Ammon's horn (tissue), 1 donor: ENCODE results near the gene GABRG1.

ENCODE experiments used
- DNase-seq: peaks from one replicate; pipeline ENCODE4 v3.0.0-alpha.2; 2016; ENCODE audit warnings: low spot score

The GABRG1 gene

DNA sequence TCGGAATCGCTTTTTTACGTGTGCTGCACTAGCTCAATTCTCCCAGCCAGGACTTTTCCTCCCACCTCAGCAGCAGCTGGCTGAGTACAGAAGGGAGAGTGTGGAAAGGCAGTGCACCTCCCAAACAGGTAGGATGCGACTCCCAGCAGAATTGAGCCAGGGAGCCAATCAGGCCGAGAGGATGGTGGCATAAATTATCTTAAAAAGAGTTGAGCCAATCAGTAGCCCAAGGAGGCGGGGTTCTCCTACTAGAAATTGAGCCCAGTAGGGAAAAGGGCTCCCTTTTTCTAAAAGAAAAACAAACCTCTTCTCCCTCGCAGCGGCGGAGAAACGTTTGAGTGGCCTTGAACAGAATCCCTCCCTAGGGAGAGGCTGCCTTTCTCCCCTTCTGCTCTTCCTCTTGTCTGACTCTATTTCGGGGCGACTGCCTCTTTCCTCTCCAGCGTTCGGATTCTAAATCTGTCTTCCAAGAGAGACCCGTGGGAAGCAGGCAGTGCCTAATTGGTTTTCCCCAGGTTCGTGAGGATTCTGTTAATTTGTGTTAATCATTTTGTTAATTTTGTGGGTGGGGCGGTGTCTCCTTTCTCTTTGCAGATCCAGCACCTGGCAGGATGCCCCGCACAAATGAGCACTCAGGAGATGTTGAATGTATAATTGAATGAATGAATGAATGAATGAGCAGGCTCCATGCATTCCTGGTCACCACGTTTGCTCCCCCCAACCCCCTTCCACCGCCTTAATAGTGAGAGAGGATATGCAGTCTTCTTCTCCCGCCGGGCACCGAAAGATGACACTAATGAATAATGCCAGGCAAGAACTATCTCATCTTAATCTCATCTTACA, at the start of gene GABRG1:
Gene GABRG1 (minus strand): TSS at position 142 of the 843 bp plus-strand sequence. CDS start 141 bp downstream, at position 1.
- peak; percentile 76 for DNase-seq

DNA sequence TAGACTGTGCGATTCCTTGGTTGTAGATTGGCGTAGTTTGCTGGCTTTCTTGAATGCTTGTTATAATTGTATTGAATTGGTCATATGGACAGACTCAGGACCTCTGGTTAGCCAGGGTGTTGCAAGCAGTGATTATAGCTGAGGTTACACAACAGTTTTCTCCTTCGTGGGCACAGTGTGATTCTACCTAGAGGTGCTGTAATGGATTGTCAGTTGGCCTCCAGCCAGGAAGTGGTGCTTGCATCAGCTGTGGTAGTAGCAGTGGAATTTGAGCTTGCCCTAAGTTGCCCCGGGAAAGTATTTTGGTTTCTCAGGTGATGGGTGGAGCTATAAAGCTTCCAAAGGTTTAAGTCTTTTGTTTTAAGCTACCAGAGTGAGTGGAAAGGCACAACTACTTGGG, 23.1 kb upstream of the GABRG1 start:
- DNase-seq = no peak

DNA sequence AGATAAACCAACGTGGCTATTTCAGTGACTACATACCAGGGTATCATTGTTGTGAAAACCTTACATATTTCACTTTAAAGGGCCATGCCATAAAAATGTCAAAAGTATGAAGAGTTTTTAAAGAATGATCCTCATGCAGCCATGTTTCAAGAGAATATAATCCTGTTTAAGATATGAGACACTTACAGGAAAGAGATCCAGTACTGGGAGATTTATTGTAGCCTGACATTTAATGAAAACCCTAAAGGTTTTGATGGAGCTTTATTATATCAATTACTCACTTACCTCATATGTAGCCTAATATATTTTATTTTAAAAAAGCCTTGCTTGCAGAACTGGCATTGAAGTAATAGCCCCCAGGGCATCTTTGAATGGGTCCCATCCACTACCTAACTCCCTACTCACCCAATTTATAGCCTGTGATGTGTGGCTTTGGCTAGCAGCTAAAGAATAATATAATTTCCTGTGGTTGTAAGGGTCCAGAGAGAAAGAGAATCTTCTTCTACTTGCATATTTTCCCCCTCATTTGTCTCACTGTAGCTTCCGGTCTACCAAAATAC, 7.7 kb upstream of the GABRG1 start:
- no peak for DNase-seq

DNA sequence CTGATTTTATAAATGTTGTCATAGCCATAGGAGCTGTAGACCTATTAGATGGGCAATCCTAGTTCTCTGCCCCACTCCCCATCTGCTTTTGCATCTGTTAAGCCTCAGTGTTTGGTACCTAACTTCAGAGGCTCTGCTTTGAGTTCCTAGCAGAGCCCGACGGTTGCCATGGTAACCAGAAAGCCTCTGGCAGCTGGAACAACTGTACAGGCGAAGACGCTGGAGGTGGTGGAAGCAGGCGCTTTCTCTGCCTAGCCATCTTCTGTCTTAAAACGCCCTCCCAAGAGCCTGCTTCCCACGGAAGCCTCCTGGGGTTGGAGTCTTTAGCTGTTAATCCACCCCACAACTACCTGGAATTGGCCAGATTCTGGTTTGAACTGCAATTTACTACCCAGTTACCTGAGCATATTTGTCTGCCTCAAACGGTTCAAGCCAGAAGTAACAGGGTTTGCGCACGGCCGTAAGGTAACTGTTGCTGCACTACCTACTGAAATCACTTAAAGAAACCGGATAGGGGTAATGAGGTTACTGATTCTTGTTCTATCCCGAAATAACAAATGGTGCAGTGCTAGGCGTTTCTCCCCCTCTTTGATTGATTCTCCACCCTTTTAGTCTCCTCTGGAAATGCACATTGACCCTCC, 1.0 kb upstream of the GABRG1 start:
- DNase-seq = peak; percentile 41

DNA sequence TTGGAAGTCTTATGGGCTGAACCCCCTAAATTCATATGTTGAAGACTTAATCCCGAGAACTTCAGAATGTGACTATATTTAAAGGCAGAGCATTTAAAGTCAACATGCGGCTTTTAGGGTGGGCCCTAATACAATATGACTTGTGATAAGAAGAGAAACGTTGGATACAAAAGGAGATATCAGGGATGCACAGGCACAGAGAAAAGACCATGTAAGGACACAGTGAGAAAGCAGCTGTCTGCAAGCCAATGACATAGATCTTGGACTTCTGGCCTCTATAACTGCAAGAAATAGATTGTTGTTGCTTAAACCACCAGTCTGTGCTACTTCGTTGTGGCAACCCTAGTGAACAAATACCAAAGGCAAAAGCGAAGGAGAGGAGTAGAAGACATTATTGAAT, 42.2 kb downstream of the GABRG1 start:
- no peak for DNase-seq

DNA sequence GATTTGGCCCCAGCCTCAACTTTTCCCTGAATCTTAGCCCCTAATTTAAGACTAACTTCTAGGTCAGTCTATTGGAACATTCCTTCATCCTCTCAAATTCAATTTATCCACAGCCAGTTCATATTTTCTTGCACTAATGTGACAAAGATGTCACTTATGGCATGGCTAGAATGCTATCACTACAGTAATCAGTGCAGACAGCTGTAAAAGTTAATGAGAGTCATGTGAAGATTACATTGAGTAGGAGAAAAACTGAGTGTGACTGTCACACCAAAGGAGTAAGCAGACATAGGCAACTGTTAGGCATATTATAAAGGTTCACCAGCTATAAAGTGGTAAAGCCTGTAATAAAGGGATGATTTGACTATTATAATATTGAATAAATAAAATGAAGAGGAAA, 42.6 kb downstream of the GABRG1 start:
- DNase-seq = no peak

DNA sequence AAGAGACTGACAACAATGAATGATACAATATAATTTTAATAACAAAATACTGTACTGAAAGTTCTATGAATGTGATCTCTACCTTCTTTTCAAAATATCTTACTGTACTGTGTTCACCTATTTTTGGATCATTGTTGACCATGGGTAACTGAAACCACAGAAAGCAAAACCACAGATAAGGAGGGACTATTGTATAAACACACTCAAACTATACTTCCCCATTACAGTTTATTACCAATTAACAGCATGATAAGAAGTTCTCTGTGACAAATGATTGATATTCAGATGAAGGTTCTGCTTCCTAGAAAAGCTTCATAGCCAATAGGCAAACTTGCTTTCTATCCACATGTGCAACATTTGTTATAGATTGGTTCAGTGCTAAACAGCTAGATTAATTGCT, 50.1 kb downstream of the GABRG1 start:
- no peak for DNase-seq

DNA sequence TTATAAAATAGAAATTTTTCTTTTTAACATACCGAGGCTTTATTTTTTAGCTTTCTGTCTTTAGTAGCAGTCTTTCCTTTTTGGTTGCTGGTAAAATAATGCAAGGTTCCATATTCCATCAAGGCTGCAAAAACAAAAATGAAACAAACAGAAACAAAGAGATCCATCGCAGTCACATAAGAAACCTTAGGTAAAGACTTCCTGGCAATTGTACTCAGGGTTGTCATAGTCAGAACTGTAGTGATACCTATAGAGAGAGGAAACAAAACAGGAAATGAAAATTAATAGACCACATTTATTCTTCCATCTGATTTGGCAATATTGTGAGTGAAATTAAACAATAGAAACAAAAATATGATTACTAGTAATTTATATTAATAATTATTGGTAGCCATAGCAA, 72.5 kb downstream of the GABRG1 start:
- no peak for DNase-seq

DNA sequence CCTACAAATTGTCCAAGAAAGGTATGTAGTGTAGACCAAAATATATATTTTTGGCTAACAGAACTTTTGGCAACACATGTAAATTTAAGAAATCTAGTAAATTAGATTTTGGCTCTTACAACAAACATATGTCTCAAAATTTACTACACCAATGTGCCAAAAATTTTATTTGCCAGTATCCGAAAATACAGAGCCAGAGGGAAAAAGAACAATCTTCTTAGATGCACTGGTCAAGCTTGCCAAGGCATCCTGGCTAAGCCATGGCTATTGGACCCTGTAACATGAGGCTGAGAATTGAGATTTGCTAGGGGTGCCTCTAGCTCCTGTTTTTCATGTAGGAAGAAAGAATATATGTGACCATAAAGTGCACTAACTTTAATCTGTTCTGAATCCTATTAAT, 91.8 kb downstream of the GABRG1 start:
- no peak for DNase-seq

DNA sequence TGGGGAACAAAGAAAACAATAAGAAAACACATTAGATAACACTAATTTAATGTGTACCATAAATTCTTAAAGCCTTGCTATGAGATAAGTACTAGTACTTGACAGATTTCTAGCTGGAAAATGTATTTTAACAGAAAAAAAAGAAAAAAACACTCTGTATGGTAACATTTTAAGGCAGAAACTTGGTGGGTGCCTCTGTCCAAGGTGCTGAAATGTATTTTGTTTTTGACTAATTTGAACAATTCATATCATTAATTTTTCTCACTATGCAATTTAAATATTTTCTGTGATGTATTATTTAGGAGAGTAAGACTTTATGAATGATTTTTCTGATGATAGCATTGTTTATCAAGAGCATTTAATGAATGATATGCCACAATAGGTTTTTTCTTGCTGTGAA, 107.5 kb downstream of the GABRG1 start:
- DNase-seq = no peak

DNA sequence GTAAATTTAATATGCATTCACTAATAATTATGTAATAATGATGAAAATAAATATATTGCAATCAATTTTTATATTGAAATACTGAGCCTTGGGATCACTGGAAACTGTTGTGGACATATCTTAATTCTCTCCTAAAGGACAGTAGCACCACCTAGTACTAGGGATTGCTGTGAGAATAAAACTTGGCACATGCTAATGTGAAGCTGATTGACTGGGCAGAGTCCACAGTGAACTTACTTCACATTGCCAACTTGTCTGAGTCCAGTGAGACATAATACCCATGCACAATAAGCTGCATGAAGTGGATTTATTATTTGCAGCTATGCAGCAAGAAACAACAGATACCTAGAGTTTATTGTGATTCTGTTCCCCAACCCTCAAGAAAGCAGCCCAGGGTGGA, 131.1 kb downstream of the GABRG1 start:
- no peak for DNase-seq

DNA sequence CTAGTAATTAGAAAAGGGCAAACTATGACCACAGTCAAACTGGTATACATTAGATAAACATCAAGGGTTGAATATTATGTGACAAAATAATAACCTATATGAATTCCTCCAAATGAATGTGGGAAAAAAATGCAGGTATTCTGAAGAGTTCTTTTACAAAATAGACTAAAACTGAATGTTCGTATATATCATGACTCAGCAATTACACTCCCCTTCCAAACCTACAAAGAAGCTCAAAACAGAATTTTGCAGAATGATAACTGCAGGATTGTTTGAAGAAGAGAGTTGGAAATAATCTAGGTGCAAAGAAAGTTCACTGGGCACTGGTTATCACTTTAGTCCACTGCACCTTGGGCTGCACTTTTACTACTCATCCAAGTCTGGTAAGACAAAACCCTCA, 134.1 kb downstream of the GABRG1 start:
- no peak for DNase-seq

DNA sequence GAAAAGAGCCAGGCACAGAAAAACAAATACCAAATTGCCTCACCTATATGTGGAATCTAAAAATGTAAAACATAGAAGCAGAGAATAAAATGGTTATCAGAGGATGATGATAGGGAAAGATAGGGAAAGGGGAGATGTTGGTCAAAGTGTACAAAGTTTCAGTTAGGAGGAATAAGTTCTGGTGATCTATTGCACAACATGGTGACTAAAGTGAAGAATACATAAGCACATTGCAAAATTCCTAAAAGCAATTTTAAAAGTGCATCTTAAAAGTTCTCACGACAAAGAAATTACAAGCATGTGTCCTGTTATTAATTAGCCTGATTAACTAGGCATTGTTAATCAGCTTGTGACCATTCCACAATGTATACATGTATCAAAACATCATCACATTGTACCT, 136.0 kb downstream of the GABRG1 start:
- no peak for DNase-seq
